AG10803 (cell line): ENCODE results near the gene RBM20.
"Not testable (repeated sequence)": the region's sequence is repeated elsewhere in the genome, so short reads cannot be mapped to it uniquely, and the experiment has no call there.

Source experiments
- DNase-seq: peaks from one replicate; pipeline ENCODE4 v3.0.0; 2010; ENCODE audit warnings: low read depth
- H3K4me3 ChIP-seq: 2 replicates; pipeline ENCODE4 v1.5.1; 2011; ENCODE audit warnings: mild to moderate bottlenecking, low read length, control low read depth
- TF ChIP-seq, protein P1 (sequence below): conservative IDR thresholded peaks from 2 replicates; pipeline ENCODE4 v1.5.1; 2011; ENCODE audit warnings: mild to moderate bottlenecking, low read length, control low read depth, inconsistent platforms

Gene RBM20

DNA sequence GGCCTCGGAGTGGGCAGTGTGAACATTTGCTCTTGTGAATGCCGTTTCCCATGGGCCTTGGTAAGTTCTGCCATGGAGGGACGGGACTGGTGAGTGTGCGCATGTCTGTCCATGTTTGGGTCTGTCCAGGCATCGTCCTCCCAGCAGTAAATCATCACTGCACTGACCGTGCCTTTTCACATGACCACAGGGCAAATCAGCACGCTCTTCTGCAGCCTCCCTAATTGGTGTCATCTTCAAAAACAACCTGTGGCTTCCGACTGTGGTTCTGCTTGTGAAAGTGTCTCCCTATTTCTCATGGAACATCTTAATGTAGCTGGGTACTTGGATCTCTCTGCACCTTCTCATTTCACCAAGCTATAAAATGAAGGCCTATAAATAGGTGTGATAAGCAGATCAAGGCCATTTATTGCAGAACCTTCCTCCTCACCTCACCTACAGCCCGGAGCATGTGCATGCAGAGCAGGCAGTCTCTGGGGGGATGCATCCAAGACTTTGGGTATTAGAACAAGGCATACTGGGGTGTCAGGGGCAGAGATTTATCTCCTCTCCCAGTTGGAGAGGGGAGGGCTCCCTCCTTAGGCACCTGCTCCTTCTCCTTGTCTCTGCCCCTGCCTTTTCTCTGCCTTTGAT is 77.4 kb downstream of the RBM20 start:
- H3K4me3 ChIP-seq: no peak overlapping the region
- TF ChIP-seq, protein P1, sequence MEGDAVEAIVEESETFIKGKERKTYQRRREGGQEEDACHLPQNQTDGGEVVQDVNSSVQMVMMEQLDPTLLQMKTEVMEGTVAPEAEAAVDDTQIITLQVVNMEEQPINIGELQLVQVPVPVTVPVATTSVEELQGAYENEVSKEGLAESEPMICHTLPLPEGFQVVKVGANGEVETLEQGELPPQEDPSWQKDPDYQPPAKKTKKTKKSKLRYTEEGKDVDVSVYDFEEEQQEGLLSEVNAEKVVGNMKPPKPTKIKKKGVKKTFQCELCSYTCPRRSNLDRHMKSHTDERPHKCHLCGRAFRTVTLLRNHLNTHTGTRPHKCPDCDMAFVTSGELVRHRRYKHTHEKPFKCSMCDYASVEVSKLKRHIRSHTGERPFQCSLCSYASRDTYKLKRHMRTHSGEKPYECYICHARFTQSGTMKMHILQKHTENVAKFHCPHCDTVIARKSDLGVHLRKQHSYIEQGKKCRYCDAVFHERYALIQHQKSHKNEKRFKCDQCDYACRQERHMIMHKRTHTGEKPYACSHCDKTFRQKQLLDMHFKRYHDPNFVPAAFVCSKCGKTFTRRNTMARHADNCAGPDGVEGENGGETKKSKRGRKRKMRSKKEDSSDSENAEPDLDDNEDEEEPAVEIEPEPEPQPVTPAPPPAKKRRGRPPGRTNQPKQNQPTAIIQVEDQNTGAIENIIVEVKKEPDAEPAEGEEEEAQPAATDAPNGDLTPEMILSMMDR: no peak
- no peak for DNase-seq

DNA sequence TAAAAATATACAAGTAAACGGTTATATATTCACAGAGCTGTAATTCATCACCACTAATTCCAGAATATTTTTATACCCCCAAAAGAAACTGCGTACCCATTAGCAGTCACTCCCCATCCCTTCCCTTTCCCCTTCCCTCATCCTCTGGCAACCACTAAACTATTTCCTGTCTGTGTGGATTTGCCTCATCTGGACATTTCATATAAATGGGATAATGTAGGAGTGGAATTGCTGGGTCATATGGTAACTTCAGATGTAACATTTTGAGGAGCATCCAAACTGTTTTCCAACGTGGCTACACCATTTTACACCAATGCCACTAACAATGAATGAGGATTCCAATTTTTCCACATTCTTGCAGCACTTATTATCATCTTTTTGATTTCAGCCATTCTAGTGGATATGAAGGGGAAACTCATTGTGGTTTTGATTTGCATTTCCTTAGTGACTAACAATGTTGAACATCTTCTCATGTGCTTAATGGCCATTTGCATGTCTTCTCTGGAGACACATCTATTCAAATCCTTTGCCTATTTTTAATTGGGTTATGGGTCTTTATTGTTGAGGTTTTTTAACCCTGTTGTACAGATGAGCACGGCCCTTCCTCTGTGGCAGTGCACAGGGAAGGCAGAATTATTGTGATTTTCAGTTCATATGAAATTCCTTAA is 79.2 kb downstream of the RBM20 start:
- no peak for DNase-seq
- no peak overlapping the region for H3K4me3 ChIP-seq
- TF ChIP-seq, protein P1: no peak

DNA sequence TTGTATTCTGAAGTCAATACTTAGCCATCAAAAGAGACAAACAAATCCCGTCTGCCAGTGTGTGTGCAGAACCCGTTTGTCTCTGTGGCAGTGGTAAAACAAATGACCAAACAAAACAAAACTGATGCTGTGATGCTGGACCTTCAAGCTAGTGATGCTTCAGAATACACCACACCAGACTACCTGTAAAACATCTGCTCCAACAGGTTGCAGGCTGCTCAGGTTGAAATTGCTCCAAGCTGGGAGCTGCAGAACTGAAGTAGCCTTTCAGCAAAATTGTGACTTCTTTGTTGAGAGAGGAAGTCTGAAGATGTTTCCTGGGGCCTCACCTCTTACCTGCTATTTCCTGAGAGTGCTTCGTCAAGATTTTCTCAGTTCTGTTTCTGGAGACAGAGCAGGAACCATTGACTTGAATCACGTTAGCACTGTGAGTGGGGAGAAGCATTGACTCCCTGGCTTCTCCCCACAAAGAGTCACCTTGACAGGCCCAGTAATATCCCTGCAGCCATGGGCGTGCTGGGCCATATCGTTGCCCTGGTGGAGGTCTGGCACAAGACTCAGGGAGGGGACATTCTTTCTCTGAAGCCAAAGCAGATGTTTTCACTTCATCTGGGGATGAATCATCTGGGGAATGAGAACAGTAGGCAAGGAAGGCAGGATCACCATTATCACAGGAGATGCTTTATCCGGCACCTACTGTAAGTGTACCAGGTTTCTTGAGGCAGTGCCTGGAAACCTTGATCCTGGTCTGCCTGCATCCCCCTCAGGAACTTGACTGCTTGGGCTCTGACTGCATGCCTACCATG is 80.2 kb downstream of the RBM20 start:
- TF ChIP-seq, protein P1: no peak
- no peak for DNase-seq
- no peak overlapping the region for H3K4me3 ChIP-seq

DNA sequence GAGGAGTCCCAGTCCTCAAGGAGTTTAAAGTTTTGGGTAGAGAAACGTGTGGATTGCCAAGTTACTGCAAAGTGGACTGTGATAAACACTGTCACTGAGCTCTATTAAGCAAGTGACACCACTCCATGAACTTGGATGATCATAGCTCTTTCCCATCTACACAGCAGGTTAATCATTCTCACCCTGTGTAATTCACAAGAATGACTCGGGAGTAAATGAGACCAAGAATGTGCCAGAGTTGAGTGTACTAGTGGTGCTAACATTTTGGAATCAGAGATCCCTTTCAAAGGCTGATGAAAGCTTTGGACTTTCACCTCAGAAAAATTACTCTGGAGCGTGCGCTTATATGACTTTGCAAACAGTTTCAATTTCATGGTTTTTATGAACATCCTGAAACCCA is 80.8 kb downstream of the RBM20 start:
- DNase-seq: no peak
- no peak overlapping the region for H3K4me3 ChIP-seq
- TF ChIP-seq, protein P1: no peak

DNA sequence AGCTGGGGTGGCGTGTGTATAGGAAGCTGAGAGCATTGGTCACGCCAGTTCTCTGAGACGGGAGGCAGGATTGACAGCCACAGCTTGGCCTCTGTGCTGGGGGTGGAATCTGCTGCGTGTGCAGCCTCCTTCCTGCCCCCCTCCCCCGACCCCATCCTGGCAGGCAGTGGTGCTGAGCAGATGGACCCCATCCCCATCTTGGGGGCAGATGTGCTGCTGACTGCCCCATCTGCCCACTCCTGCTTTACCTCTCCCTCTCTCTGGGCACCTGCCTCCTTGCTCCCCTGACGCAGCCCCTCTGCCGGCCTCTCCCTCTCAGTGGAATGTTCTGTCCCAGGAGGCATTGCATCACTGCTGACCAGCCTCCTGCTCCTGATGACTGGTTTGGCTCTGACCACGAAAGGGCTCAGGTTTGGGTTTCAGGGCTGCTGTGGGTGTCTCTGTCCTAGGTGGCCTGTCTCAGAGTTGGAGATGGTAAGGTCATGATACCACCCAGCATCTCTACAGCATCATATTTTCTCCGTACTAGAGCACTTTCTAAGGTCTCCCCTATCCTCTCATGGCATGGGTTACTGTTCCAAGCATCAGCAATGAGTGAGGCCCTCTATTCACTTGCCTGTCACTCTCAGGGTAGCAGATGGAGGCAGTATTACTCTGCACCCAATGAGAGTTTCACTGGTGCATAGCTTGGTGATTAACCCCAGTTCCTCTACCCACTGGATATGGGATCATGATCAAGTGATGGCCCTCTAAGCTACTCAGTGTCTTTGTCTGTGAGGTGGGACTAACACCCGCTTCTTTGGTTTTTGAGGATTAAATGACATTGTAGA is 81.9 kb downstream of the RBM20 start:
- TF ChIP-seq, protein P1: no peak
- no peak overlapping the region for H3K4me3 ChIP-seq
- peak; percentile 20 for DNase-seq

DNA sequence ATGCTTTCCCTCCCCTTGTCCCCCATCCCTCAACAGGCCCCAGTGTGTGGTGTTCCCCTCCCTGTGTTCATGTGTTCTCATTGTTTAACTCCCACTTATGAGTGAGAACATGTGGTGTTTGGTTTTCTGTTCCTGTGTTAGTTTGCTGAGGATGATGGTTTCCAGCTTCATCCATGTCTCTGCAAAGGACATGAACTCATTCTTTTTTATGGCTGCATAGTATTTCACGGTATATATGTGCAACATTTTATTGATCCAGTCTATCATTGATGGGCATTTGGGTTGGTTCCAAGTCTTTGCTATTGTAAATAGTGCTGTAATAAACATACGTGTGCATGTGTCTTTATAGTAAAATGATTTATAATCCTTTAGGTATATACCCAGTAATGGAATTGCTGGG is 83.6 kb downstream of the RBM20 start:
- not testable (repeated sequence) for DNase-seq, H3K4me3 ChIP-seq
